GM03348 (cell line): ENCODE data around the gene C11orf86.
A peak's percentile ranks its signal among the peaks of the same experiment; 100 is the strongest.
"Not testable (repeated sequence)": the region's sequence is repeated elsewhere in the genome, so short reads cannot be mapped to it uniquely, and the experiment has no call there.

Experiments used
- DNase-seq: peaks from one replicate; pipeline ENCODE4 v3.0.0; 2012; ENCODE audit warnings: low spot score

C11orf86 gene

GRCh38 chr11:66974724-66975404, at the start of gene C11orf86:
Gene C11orf86 (plus strand): TSS chr11:66975304. CDS start chr11:66975363, 59 bp downstream.
- no peak for DNase-seq

GRCh38 chr11:66929753-66930152, 45.4 kb upstream of the C11orf86 start:
- DNase-seq, result no peak

- DNase-seq, result no peak
Measured at GRCh38 chr11:66932543-66932942, 42.6 kb upstream of the C11orf86 start.

GRCh38 chr11:66933531-66933930, 41.6 kb upstream of the C11orf86 start:
- peak; percentile 64 for DNase-seq

- DNase-seq, result peak; percentile 70
Measured at GRCh38 chr11:66934950-66935779, 39.9 kb upstream of the C11orf86 start.

- DNase-seq, result peak; percentile 59
Measured at GRCh38 chr11:66936311-66936711, 38.8 kb upstream of the C11orf86 start.

GRCh38 chr11:66937193-66937733, 37.8 kb upstream of the C11orf86 start:
- DNase-seq, result no peak

- no peak for DNase-seq
Measured at GRCh38 chr11:66938582-66939135, 36.4 kb upstream of the C11orf86 start.

GRCh38 chr11:66950112-66950535, 25.0 kb upstream of the C11orf86 start:
- DNase-seq, result peak; percentile 37

- no peak for DNase-seq
Measured at GRCh38 chr11:66951135-66951534, 24.0 kb upstream of the C11orf86 start.

- DNase-seq, result no peak
Measured at GRCh38 chr11:66951927-66952337, 23.2 kb upstream of the C11orf86 start.

- no peak for DNase-seq
Measured at GRCh38 chr11:66953081-66953833, 21.8 kb upstream of the C11orf86 start.

- peak; percentile 58 for DNase-seq
Measured at GRCh38 chr11:66956689-66957290, 18.3 kb upstream of the C11orf86 start.

GRCh38 chr11:66957971-66958231, 17.2 kb upstream of the C11orf86 start:
- DNase-seq, result peak; percentile 80

GRCh38 chr11:66958232-66958955, 16.7 kb upstream of the C11orf86 start, which contains the start of gene PC:
Gene PC (minus strand): TSS chr11:66958383. CDS start chr11:66872159, 86,224 bp downstream.
- peak; percentile 99 for DNase-seq

GRCh38 chr11:66958956-66959274, 16.2 kb upstream of the C11orf86 start:
- DNase-seq, result no peak

- not testable (repeated sequence) for DNase-seq
Measured at GRCh38 chr11:66961691-66962213, 13.4 kb upstream of the C11orf86 start.

GRCh38 chr11:66962247-66962646, 12.9 kb upstream of the C11orf86 start:
- no peak for DNase-seq

GRCh38 chr11:66962801-66963200, 12.3 kb upstream of the C11orf86 start:
- DNase-seq, result no peak

GRCh38 chr11:66964495-66964894, 10.6 kb upstream of the C11orf86 start:
- DNase-seq, result no peak

- DNase-seq, result no peak
Measured at GRCh38 chr11:66966351-66966750, 8.8 kb upstream of the C11orf86 start.
